H1 (cell line): Measurements from ENCODE around the gene SLC43A1. TPM values are rescaled to one million over a fixed set of nuclear protein-coding genes. Genes with fewer than 3 reads are reported as not detected.

ENCODE experiments used
- ASH2L ChIP-seq: fragments of 200-600, 300-600 bp; sonication (generic); IDR thresholded peaks from one replicate; pipeline ENCODE4 v1.7.1; 2017; ENCODE audit warnings: low read length
- CHD2 ChIP-seq: IDR thresholded peaks from 2 replicates; pipeline ENCODE4 v1.6.1; 2012; ENCODE audit warnings: low read length, improper control_type of control experiment
- E2F6 ChIP-seq: IDR thresholded peaks from 2 replicates; pipeline ENCODE4 v1.6.1; 2012; ENCODE audit warnings: inconsistent platforms
- EGR1 ChIP-seq: IDR thresholded peaks from 2 replicates; pipeline ENCODE4 v1.6.1; 2011; ENCODE audit warnings: low read depth, low read length, borderline replicate concordance
- HDAC2 ChIP-seq, 2 experiments: fragments of 300-600 bp in 1 of 2; sonication (generic) in 1 of 2; IDR thresholded peaks; 2 replicates each; pipeline ENCODE4 v1.6.1; 2011 to 2012; ENCODE audit warnings: low read depth in 2 of 2, low read length in 2 of 2, mild to moderate bottlenecking in 2 of 2, moderate library complexity in 2 of 2, borderline replicate concordance in 1 of 2, inconsistent platforms in 1 of 2
- KDM4A ChIP-seq: IDR thresholded peaks from one replicate; pipeline ENCODE4 v1.7.1; 2012; ENCODE audit warnings: low read depth, mild to moderate bottlenecking, moderate library complexity, low read length, inconsistent platforms; ENCODE audit not compliant: severe bottlenecking
- MAX ChIP-seq: IDR thresholded peaks from 2 replicates; pipeline ENCODE4 v1.6.1; 2012; ENCODE audit warnings: inconsistent platforms
- NANOG ChIP-seq: IDR thresholded peaks from 2 replicates; pipeline ENCODE4 v1.6.1; 2011; ENCODE audit warnings: low read length, low read depth, mild to moderate bottlenecking, inconsistent platforms; ENCODE audit not compliant: insufficient read depth, poor library complexity, severe bottlenecking
- PHF8 ChIP-seq: fragments of 200-600 bp; sonication (generic); conservative IDR thresholded peaks from 2 replicates; pipeline ENCODE4 v1.7.1; 2012; ENCODE audit warnings: low read depth, mild to moderate bottlenecking, inconsistent platforms, low read length, moderate library complexity
- POLR2AphosphoS5 ChIP-seq: IDR thresholded peaks from 2 replicates; pipeline ENCODE4 v1.6.1; 2011; ENCODE audit warnings: low read depth, low read length
- RXRA ChIP-seq: IDR thresholded peaks from 2 replicates; pipeline ENCODE4 v1.6.1; 2011; ENCODE audit warnings: low read depth, mild to moderate bottlenecking, low read length, moderate library complexity; ENCODE audit not compliant: insufficient read depth
- SIN3A ChIP-seq, 2 experiments: IDR thresholded peaks in 1 of 2; conservative IDR thresholded peaks in 1 of 2; 2 replicates each; pipeline ENCODE4 v1.6.1; 2011 to 2012; ENCODE audit warnings: low read length in 2 of 2, improper control_type of control experiment in 1 of 2, low read depth in 1 of 2, mild to moderate bottlenecking in 1 of 2
- TBP ChIP-seq: IDR thresholded peaks from 2 replicates; pipeline ENCODE4 v1.6.1; 2011; ENCODE audit warnings: low read depth, low read length, improper control_type of control experiment
- USF2 ChIP-seq: IDR thresholded peaks from 2 replicates; pipeline ENCODE4 v1.6.1; 2011; ENCODE audit warnings: low read length, improper control_type of control experiment
- polyA plus RNA-seq, 7 experiments: library from polyadenylated mRNA; depleted of rRNA in 3 of 7; stranded (reverse) in 5 of 7; unstranded in 2 of 7; fragments of >200 nt in 5 of 7; fragments of 200-250 nt in 2 of 7; gene quantifications; 1 replicate in 5 of 7; 2 replicates in 1 of 7; 4 replicates in 1 of 7; pipeline versions ENCODE4 v1.2.1 to v1.2.3, GENCODE V29; 2011 to 2013; ENCODE audit warnings: missing spikeins in 2 of 7, mixed read lengths in 2 of 7
- total RNA-seq: library from RNA; stranded (reverse); fragmentation: NEBNext Ultra II Directional; extraction: Animal tissue kit (Norgen Biotek cat#: 25700); gene quantifications from 2 replicates; pipeline ENCODE4 v1.2.1, GENCODE V29; 2021

The SLC43A1 gene
- total and polyA plus RNA-seq, 2 of the 8 experiments (the other 6 are each of a cell fraction or from before 2014, with no cell fraction given), result 34.5 to 58.0 TPM

GRCh38 chr11:57514538-57515331, 767 bp downstream of the SLC43A1 start (continued):
- TF ChIP-seq USF2 (peak; percentile 56), EGR1 (no peak), HDAC2 (IDR thresholded peaks at IDR 0.05; ENCODE audit: borderline replicate concordance in 1 of 2, low read depth in 2 of 2, low read length in 2 of 2) (peak in 1 of 2 experiments; percentile 29; a peak in 2 of 4 replicates), RXRA (no peak), POLR2AphosphoS5 (peak; percentile 30; the same call in 1 of the 2 replicates), PHF8 (peak; percentile 41; the same call in 1 of the 2 replicates), NANOG (no peak), E2F6 (peak; percentile 71), KDM4A (peak; percentile 80), TBP (peak; percentile 30; the same call in 1 of the 2 replicates), SIN3A (conservative IDR thresholded peaks at IDR 0.05 in 1 of 2, IDR thresholded peaks at IDR 0.05 in 1 of 2; ENCODE audit: low read depth in 1 of 2, low read length in 2 of 2) (no peak; a peak in 1 of 4 replicates), MAX (peak; percentile 72; the same call in 1 of the 2 replicates), ASH2L (peak; percentile 54), CHD2 (no peak)
- TF ChIP-seq, all 59 proteins: peak for 14
